Muscle layer of duodenum (tissue), 2 donors: ENCODE data around the gene GPR75.

Experiments used
- H3K27ac ChIP-seq: one replicate; pipeline ENCODE4 v1.7.0; 2013; ENCODE audit warnings: mild to moderate bottlenecking, low read length
- H3K27me3 ChIP-seq: one replicate; pipeline ENCODE4 v1.7.0; 2013; ENCODE audit warnings: low read depth, mild to moderate bottlenecking, control low read depth, low read length
- H3K36me3 ChIP-seq, 2 donors: one replicate each; pipeline ENCODE4 v1.7.0; 2013; ENCODE audit warnings: low read length in 2 of 2, control low read depth in 1 of 2, mild to moderate bottlenecking in 1 of 2; ENCODE audit not compliant: insufficient read depth in 2 of 2, control insufficient read depth in 1 of 2
- H3K4me1 ChIP-seq, 2 donors: one replicate each; pipeline ENCODE4 v1.7.0; 2013; ENCODE audit warnings: low read length in 2 of 2, mild to moderate bottlenecking in 2 of 2, control low read depth in 1 of 2, moderate library complexity in 1 of 2; ENCODE audit not compliant: insufficient read depth in 2 of 2, control insufficient read depth in 1 of 2
- H3K4me3 ChIP-seq, 2 donors: one replicate each; pipeline ENCODE4 v1.7.0; 2013; ENCODE audit warnings: low read length in 2 of 2, low read depth in 1 of 2, mild to moderate bottlenecking in 1 of 2
- H3K9me3 ChIP-seq, 2 donors: one replicate each; pipeline ENCODE4 v1.7.0; 2013; ENCODE audit warnings: low read length in 2 of 2, control low read depth in 1 of 2, mild to moderate bottlenecking in 1 of 2; ENCODE audit not compliant: control insufficient read depth in 1 of 2
- donor health status: healthy.

GPR75 gene

GRCh38 chr2:53859206-53860181, at the start of gene GPR75:
GPR75 (minus strand) TSS chr2:53859967; CDS start chr2:53854756, 5,211 bp downstream.
- Histone ChIP-seq H3K36me3 (peaks cover 6 to 7% of the 10 kb centered on the region in 2 donors), H3K9me3 (no peaks in the 10 kb centered on the region), H3K27ac (no peak within 1 kb of the TSS), H3K4me3 (peak within 1 kb of the TSS in 1 of 2 donors; percentile 67), H3K4me1 (no peaks in the 10 kb centered on the region), H3K27me3 (no peaks in the 10 kb centered on the region)

- H3K4me3 ChIP-seq = no peak overlapping the region
- H3K36me3 ChIP-seq = peaks cover 48 to 59% of the 10 kb centered on the region in 2 donors
- no peaks in the 10 kb centered on the region for H3K9me3 ChIP-seq
- H3K27me3 ChIP-seq = no peaks in the 10 kb centered on the region
- H3K4me1 ChIP-seq = no peaks in the 10 kb centered on the region
- no peak overlapping the region for H3K27ac ChIP-seq
Observed at GRCh38 chr2:53907582-53907981, 47.8 kb upstream of the GPR75 start.

GRCh38 chr2:53905396-53905795, 45.6 kb upstream of the GPR75 start:
- Histone ChIP-seq H3K36me3 (peaks cover 57 to 78% of the 10 kb centered on the region in 2 donors), H3K4me1 (no peaks in the 10 kb centered on the region), H3K4me3 (no peak overlapping the region), H3K27me3 (no peaks in the 10 kb centered on the region), H3K9me3 (no peaks in the 10 kb centered on the region), H3K27ac (no peak overlapping the region)

GRCh38 chr2:53903011-53903410, 43.2 kb upstream of the GPR75 start:
- no peak overlapping the region for H3K27ac ChIP-seq
- no peaks in the 10 kb centered on the region for H3K27me3 ChIP-seq
- no peaks in the 10 kb centered on the region for H3K4me1 ChIP-seq
- H3K4me3 ChIP-seq = no peak overlapping the region
- no peaks in the 10 kb centered on the region for H3K9me3 ChIP-seq
- peaks cover 52 to 83% of the 10 kb centered on the region in 2 donors for H3K36me3 ChIP-seq

GRCh38 chr2:53901192-53901591, 41.4 kb upstream of the GPR75 start:
- peaks cover 49 to 84% of the 10 kb centered on the region in 2 donors for H3K36me3 ChIP-seq
- H3K4me3 ChIP-seq = no peak overlapping the region
- H3K4me1 ChIP-seq = no peaks in the 10 kb centered on the region

GRCh38 chr2:53896864-53897263, 37.1 kb upstream of the GPR75 start:
- H3K27ac ChIP-seq = no peak overlapping the region
- H3K4me1 ChIP-seq = no peaks in the 10 kb centered on the region
- H3K27me3 ChIP-seq = no peaks in the 10 kb centered on the region
- H3K36me3 ChIP-seq = peaks cover 56 to 77% of the 10 kb centered on the region in 2 donors
- H3K4me3 ChIP-seq = no peak overlapping the region
- H3K9me3 ChIP-seq = no peaks in the 10 kb centered on the region

More at GRCh38 chr2:53901192-53901591, 41.4 kb upstream of the GPR75 start:
- no peaks in the 10 kb centered on the region for H3K27me3 ChIP-seq
- no peaks in the 10 kb centered on the region for H3K9me3 ChIP-seq
- no peak overlapping the region for H3K27ac ChIP-seq

GRCh38 chr2:53886406-53887280, 26.9 kb upstream of the GPR75 start:
- no peaks in the 10 kb centered on the region for H3K27me3 ChIP-seq
- H3K36me3 ChIP-seq = peaks cover 70 to 71% of the 10 kb centered on the region in 2 donors
- H3K9me3 ChIP-seq = no peaks in the 10 kb centered on the region
- H3K27ac ChIP-seq = no peak overlapping the region
- no peak overlapping the region for H3K4me3 ChIP-seq
- no peaks in the 10 kb centered on the region for H3K4me1 ChIP-seq

- Histone ChIP-seq H3K27me3 (no peaks in the 10 kb centered on the region), H3K4me1 (no peaks in the 10 kb centered on the region), H3K27ac (no peak overlapping the region), H3K9me3 (no peaks in the 10 kb centered on the region), H3K36me3 (peaks cover 60 to 72% of the 10 kb centered on the region in 2 donors), H3K4me3 (no peak overlapping the region)
Observed at GRCh38 chr2:53884883-53885282, 25.1 kb upstream of the GPR75 start.

- H3K9me3 ChIP-seq = no peaks in the 10 kb centered on the region
- peaks cover 42 to 68% of the 10 kb centered on the region in 2 donors for H3K36me3 ChIP-seq
- no peak overlapping the region for H3K27ac ChIP-seq
- H3K4me1 ChIP-seq = no peaks in the 10 kb centered on the region
- H3K27me3 ChIP-seq = no peaks in the 10 kb centered on the region
- H3K4me3 ChIP-seq = no peak overlapping the region
Observed at GRCh38 chr2:53881986-53882385, 22.2 kb upstream of the GPR75 start.

GRCh38 chr2:53881360-53881759, 21.6 kb upstream of the GPR75 start:
- Histone ChIP-seq H3K27me3 (no peaks in the 10 kb centered on the region), H3K9me3 (no peaks in the 10 kb centered on the region), H3K4me1 (no peaks in the 10 kb centered on the region), H3K4me3 (no peak overlapping the region), H3K27ac (no peak overlapping the region), H3K36me3 (peaks cover 40 to 62% of the 10 kb centered on the region in 2 donors)

GRCh38 chr2:53880756-53881155, 21.0 kb upstream of the GPR75 start:
- Histone ChIP-seq H3K9me3 (no peaks in the 10 kb centered on the region), H3K27me3 (no peaks in the 10 kb centered on the region), H3K4me1 (no peaks in the 10 kb centered on the region), H3K27ac (no peak overlapping the region), H3K36me3 (peaks cover 40 to 58% of the 10 kb centered on the region in 2 donors), H3K4me3 (no peak overlapping the region)
